NOMO-1 treated with dmso at 0.1 percent for 144 hours (cell line): ENCODE data around the gene WNT11.

Experiments used
- DNase-seq: peaks from one replicate; lab custom pipeline; 2025; ENCODE audit not compliant: unreplicated experiment; lab: John Stamatoyannopoulos, UW

WNT11 gene

GRCh38 chr11:76219243-76219642 is 12.9 kb upstream of the WNT11 start:
- no peak for DNase-seq

DNA sequence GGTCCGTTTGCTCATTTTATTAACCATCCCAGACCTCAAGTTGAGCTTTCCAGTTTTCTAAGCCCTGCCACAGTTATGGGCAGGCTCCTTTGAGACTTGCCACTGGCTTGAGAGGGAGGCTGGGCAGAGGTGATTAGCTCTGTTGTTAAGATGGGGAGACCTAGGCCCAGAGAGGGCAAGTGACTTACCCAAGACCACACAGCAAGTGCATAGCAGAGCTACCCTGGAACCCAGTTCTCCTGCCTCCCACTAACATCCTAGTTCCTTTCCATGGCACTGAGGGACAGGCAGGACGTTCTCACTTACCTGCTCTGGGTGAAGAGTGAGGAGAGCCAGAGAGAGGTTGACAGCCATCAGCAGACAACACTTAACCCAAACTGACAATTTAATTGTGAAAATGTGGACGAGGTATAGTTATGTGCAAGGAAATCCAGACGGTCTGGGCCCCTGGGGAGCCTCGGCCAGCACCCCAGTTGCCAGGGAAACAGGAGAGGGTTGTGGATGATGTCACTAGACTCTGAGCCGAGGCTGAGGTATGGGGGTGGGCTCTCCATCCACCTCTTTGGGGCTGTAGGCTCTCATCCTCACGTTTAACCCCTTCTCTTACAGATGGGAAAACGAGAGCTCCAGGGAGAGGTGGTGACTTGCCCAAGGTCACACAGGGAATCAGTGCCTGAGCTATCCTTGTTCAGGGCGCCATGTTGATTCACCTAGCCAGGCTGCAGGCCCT is 12.3 kb upstream of the WNT11 start:
- no peak for DNase-seq

- DNase-seq: no peak
Measured at GRCh38 chr11:76217653-76218160, 11.4 kb upstream of the WNT11 start.

DNA sequence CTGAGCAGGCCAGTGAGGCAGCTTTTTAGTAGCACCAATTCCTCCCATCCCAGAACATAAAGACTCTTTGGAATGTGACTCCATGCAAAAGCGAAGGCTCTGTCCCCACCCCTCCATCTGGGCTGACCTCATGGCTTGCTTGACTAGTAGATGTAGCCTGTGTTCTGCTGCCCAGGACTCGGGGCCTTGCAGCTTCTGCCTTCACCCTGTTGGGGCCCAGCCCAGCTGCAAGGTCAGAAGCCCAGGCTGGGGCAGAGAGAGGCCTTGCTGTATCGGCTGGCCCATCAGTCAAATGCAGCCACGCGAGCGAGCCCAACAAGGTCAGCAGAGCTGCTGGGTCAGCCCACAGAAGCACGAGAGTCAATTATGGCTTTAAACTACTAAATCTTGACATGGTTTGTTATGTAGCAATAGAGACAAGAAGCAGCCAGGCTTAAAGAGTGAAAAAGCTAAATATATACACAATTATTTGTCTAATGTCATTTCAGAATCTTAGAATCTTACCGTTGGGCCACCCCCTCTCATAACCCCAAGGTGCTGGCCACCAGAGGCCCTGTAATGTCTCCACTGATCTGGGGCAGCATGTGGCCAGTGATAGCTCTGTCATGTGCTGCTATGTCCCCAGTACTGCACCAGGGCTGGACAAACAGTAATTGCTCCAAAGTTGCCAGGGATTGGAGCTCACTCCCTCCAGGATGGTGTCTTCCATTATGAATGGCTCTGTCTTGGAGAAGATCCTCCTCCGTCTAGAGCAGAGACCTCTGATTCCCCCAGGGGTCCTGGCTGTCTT is 10.4 kb upstream of the WNT11 start:
- DNase-seq: no peak

DNA sequence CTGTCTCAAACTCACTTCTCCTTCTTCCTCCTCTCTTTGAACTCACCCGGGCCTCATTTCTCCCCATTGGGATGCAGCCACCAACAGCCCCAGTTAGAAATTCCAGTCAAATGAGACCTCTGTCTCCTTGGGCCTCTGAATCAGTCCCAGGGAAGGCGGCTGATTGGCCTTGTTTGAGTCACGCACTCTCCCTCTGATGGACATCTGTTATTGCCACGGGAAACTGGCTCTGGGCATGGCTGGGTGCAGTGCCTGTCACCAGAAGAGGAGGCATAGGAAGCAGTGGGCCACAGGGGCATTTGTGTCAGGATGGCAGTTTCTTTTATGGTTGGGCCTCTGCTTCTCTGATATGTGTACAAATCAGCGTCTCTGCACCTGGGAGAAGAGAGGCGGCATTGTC is 9.6 kb upstream of the WNT11 start:
- DNase-seq: no peak

DNA sequence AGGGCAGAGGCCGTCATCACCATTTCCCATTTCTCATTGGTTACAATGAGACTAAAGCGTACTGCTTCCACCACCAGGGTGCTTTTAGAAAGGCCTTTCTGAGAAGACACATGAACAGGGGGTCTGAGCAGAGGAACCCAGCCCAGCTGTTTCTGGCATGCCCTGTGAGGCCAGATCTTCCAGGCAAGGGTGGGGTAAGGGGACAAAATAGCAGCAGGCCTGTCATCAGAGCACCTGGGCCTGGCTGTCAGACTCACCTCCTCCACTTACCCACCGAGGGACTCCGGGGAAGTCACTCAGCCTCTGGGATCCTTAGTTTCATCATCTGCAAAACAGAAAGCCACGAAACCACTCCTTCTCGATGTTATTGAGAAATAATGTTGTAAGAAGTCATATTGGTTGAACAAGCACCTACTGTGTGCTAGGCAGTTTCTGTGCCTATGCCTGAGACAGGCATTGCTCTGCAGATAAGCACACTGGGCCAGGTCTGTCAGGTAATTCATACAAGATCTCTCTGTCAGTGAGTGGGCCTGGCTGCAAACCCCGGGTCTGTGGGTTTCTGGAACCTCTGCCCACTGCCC is 8.8 kb upstream of the WNT11 start:
- no peak for DNase-seq

- DNase-seq: no peak
Measured at GRCh38 chr11:76214186-76214585, 7.9 kb upstream of the WNT11 start.

DNA sequence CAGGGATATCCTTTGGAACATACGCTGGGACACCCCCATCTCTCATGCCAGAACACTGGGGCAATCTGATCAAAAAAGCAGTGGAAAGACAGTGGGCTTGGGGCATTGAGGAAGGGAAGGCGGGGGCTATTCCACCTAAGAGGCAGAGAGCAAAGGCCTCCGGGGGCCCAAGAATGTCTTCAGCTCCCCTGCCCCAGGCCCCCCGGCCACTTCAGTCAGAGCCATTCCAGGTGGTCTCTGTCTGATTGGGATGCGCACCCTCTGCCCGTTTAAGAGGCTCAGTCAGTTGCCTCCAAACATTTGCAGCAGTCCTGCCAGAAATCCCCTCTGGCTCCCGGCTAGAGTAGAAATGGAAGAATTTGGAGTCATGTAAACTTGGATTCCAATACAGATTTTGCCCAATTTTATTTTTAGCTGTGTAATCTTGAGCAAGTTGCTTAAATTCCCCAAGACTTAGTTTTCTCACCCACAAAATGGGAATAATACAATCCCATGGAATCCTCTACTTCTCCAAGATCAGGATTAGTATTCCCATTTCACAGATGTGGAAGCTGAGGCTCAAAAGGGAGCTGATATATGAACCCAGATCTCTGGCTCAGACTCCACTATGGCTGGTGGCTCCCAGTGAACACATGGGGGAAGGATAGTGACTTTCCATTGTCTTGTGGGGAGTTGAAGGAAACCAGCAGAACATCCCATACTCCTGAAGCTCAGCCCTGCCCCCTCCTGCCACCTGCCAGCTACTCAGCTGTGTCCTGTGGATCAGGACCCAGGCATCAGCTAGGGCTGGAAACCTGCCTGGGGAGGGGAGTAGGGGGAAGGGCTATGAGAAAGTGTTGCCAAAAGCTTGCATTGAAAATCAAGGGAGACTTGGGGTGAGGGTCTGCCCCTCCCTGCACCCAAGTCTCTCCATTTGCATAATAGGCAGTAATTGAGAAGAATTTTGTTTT is 6.1 kb upstream of the WNT11 start:
- no peak for DNase-seq

GRCh38 chr11:76210931-76211851 is 4.9 kb upstream of the WNT11 start:
- DNase-seq: no peak

GRCh38 chr11:76209973-76210930 is 4.0 kb upstream of the WNT11 start:
- DNase-seq: no peak

DNA sequence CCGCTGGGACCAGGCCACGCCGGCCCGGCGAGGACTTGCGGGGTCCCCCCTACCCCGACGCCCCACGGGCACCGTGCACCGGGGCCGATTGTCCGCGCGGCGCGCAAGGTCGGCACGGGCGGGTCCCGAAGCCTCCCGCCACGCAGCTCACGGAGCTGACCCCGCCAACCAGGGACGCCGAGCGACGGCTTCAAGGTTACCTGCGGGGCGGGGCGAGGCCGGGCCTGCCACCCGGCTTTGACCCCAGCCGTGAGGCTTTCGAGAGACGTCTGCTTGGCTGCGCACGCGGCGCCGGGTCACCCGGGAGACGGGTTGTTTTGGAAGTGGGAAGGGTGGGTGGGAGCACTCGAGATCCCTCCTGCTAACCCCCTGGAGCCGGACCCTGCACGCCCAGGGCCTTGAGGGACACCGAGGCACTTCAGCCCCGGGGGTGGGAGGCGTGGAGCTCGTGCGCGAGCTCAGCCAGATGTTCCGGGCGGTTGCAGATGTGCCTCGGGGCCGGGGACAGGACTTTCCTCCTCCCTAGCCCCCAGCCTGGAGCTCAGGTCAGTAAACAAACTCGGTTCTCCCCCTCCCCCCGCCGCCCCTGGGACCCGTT is 3.2 kb upstream of the WNT11 start:
- DNase-seq: no peak

DNA sequence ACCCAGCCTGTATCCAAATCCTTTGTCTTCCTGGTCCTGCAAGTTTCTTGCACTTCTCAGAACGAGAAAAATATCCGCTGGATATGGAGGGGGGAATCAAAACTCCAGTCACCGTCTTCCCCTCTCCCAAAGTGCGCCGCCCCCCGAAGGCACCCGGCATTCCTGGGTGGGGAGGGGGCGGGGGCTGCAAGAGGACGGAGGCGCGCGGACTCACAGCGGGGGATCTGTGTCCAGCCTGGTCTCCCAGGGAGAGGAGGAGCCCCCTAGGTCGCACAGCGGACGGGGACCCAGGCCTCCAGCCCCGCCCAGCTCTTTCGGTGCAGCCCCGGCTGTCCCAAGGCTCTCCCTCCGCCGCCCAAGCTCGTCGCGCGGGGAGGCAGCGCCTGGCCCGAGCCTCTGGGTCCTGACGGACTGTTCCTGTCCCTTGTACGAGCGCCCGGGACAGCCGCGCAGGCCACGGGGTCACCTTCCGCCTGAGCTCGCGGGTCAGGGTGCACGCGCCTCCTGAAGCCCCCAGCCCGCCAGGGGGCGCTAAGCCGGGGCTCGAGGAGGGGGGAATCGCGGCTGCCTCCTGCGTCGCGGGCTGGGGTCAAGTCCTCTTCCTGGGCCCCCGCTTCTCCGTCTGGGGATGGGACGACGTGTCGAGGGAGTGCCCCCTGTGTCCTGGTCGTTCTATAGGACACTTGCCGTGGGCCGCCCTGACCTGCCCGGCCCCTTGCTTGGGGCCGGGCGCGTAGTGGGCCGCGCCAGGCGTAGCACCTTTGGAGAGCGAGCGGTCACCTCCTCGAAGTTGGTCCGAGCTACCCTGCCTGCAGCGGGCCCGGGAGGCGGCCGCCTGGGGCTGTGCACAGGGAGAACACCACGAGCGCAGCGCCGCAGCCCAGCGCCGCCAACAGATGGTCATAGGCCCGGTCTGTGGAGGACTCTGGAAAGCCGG is 2.4 kb upstream of the WNT11 start:
- peak; percentile 40 for DNase-seq

DNA sequence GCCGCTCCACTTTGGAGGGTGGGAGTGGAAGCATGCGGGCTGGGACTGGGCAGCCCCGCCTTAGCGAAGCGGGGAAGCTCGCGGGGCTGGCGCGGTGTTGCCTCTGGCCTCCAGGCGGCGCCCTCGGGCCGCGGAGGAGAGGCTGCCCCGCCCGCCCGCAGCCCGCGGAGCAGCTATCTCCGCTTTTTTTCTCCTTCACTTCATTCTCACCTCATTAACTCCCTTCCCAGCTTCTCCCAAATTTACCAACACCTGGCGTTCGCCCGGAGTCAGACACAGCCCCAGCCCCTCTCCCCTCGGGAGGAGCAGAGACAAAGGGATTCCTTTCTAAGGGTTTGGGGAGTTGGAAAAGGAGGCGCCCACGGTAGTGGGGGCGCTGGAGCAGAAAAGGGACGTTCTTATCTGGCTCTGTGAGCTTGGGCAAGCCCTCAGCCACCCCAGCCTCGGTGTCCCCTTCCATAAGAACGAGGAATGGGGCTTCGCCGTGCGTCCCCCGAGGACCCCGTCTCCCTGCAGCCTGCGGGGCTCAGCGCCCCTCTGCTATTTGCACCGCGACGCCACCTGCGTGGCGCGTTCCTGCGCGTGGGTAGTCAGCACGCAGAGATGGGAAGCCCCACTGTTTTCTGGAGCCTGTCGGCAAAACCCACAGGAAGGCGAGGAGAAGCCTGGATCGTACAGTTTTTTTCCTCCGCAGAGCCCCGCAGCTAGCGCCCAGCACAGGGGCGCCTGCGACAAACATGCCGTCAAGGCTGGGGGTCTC is 1.5 kb upstream of the WNT11 start:
- DNase-seq: peak; percentile 70

DNA sequence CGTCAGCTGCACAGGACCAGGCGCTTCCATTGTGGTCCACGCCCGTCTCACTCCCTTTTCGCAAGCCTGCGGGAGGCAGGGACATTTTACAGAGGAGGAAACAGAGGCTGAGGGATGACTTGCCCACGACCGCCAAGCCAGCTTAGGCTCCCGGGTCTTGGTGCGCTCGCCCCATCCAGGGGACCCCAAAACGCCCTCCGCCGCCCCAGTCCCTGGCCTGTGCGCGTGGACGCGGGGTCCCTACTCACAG is 300 bp downstream of the WNT11 start:
- DNase-seq: no peak

DNA sequence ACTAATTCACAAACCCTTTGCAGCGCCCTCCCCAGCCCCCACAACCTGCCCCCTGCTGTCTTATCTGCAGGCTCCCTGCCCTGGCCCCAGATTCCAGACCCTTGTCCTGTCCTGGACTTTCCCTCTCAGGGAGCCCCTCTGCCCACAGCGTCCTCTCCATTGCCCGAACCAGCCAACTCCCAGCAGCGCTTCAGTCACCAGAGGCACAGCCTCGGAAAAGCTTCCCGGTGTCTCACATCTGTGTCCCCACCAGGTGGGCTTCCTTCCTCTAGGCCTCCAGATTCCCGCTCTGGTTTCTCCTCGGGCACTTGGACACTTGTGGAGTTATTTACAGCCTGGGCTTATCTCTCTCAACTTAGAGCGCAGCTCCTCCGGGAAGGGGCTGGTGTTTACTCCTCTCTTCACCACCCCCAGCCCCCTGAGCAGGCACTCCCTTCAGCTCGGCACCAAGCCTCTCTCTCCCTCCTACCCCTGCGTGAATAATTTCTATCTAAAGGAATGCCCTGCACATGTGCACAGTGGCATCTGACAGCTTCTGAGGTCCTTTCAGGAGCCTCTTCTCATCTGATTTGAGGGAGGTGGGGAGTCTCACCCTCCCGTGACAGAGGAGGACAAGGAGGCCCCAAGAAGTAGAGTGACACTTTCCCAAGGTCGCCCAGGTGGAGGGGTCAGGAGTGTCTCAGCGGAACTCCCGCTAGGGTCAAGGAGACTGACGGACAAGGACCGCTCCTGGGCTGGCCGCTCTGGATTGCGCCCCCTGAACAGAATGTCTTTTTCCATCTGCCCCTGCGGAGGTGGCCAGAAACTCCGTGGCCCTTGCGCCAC is 838 bp downstream of the WNT11 start:
- DNase-seq: no peak

DNA sequence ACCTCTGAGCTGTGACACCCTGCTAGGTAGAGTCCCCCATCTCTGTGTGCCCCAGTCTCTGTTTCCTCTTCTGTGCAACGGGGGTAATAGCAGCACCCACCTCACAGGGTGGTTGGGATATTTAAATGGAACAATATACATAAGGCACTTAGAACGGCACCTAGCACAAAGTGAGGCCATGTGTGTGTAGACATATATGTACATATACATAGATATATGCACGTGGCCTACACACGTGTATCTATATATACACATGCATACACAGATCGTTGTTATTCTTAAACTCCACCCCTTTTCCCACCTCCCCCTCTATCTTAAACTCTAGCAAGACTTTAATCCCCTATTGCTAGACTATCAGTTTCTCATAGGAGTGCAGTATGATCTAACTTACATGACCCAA is 2.4 kb downstream of the WNT11 start:
- DNase-seq: no peak
